HFF-Myc (cell line): Measurements from ENCODE around the gene GRM8.

ENCODE experiments used
- DNase-seq: peaks from one replicate; pipeline ENCODE4 v3.0.0-alpha.2; 2011; ENCODE audit warnings: low read depth; ENCODE audit errors: extremely low read depth
- H3K4me3 ChIP-seq: replicated peaks from 2 replicates; pipeline ENCODE4 v1.5.1; 2011; ENCODE audit warnings: low read depth, mild to moderate bottlenecking, control low read depth, low read length
- TF ChIP-seq, protein P1 (sequence below): IDR thresholded peaks from 2 replicates; pipeline ENCODE4 v1.5.1; 2012; ENCODE audit warnings: mild to moderate bottlenecking, low read depth, low read length, control low read depth; ENCODE audit errors: missing control alignments

Gene GRM8

DNA sequence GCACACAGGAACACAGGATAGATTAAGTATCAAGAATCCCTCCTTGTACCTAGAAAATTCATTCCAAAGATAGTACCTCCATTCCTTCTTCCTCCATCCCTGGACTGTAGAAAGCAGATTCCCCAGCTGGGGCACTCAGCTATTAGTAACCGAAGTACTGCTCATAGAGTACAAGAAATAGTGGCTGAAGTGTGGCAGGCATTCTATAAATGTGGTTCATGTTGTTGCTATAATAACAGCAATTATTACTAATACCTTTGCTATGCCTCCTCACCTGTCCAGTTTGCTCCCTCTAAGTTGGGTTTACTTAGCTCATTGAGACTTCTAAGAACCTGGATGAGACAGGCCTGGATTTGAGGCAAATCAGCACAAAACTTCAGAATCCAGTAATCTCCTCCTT lies 453.2 kb downstream of the GRM8 start:
- no peak overlapping the region for H3K4me3 ChIP-seq
- TF ChIP-seq, protein P1, sequence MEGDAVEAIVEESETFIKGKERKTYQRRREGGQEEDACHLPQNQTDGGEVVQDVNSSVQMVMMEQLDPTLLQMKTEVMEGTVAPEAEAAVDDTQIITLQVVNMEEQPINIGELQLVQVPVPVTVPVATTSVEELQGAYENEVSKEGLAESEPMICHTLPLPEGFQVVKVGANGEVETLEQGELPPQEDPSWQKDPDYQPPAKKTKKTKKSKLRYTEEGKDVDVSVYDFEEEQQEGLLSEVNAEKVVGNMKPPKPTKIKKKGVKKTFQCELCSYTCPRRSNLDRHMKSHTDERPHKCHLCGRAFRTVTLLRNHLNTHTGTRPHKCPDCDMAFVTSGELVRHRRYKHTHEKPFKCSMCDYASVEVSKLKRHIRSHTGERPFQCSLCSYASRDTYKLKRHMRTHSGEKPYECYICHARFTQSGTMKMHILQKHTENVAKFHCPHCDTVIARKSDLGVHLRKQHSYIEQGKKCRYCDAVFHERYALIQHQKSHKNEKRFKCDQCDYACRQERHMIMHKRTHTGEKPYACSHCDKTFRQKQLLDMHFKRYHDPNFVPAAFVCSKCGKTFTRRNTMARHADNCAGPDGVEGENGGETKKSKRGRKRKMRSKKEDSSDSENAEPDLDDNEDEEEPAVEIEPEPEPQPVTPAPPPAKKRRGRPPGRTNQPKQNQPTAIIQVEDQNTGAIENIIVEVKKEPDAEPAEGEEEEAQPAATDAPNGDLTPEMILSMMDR: no peak
- DNase-seq: no peak

DNA sequence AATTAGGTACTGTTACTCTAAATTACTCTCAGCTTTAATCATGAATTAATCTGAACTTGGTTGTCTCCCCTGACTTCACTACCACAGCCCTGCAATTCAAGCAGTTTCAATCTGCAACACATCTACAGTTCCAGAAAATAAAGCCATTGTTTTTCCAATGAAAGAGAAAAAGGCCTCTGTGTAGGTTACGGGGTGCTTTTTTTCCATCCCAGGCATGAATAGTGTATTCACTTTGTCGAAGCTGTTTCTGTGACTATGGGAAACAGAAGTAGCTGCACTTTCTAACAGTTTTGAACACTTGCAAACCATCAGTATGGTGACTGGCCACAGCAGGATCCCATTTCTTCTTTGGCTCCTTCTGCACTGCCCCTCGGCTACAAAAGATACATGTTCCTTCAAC lies 460.2 kb downstream of the GRM8 start:
- no peak overlapping the region for H3K4me3 ChIP-seq
- TF ChIP-seq, protein P1: no peak

DNA sequence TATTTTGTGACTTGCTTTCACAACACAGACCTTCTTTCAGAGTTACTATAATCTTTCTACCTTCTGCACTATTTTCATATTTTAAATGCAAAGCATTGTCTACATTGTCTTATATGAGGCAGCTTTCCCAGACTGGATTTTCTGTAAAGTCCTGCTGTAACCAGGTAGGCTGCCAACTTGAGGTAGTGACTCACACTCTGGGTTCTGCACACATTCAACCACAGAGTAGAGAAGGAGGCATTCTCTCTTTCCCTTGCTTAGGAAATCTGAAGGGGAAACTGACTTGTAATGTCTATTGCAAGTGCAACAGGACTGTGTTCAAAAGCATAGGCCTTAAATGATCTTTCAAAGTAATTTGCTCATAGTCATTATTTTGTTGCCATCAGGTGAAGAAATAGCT lies 461.4 kb downstream of the GRM8 start:
- no peak for DNase-seq
- TF ChIP-seq, protein P1: no peak
- H3K4me3 ChIP-seq: no peak overlapping the region

More for the DNA sequence above, 460.2 kb downstream of the GRM8 start:
- DNase-seq: no peak

DNA sequence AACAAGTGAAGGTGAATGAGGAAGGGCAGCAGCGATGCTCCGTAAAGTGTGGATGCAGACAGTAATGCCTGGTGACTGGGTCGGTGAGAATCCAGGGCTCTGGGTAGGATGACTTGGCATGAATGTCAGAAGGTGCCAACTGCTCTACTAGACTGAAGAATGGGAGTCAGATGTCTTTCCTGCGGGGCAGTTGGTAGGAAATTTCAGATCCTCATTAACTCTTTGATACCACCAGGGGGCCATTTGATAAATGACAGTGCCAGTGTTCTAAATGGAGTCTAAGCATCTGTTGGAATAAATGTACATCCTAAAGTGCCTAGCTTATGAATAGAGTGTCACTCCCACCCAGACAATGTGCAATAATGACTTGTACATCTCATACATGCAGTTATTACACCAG lies 462.0 kb downstream of the GRM8 start:
- TF ChIP-seq, protein P1: no peak
- H3K4me3 ChIP-seq: no peak overlapping the region
- no peak for DNase-seq

DNA sequence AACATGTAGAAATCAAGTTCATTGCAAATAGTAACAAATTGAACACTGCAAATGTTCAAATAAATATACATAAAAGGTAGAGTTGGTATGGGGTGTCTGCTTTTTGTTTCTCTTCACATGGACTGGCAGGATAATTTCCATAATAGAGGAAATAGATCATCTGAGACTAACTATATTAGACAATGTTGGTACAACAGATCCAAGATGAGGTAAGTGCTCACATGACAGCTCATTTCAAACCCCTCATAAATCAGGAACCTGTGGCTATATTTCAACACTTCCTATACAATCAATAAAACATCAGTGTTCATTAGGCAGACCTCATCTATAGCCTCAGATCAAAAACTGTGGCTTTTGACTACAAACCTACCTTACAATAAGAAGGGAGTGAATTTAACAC lies 469.1 kb downstream of the GRM8 start:
- no peak overlapping the region for H3K4me3 ChIP-seq
- TF ChIP-seq, protein P1: no peak
- DNase-seq: no peak

DNA sequence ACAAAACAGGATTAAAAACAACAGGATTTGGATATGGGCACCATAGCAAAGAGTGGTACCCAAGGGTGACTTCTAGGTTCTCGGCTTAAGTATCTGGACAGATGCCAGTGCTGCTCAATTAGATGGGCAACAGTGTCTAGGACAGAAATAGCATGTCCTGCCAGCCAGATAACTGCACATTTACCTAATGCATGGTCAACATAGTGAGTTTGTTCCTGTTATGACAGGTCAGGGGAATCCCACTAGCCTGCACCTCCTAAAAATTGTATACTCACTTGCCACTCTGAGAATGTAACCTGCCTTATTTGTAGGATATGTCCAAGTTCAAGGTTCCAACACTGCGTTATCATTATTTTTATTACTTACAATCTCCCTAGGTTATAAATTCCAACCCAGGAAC lies 471.7 kb downstream of the GRM8 start:
- H3K4me3 ChIP-seq: no peak overlapping the region
- no peak for DNase-seq
- TF ChIP-seq, protein P1: no peak

DNA sequence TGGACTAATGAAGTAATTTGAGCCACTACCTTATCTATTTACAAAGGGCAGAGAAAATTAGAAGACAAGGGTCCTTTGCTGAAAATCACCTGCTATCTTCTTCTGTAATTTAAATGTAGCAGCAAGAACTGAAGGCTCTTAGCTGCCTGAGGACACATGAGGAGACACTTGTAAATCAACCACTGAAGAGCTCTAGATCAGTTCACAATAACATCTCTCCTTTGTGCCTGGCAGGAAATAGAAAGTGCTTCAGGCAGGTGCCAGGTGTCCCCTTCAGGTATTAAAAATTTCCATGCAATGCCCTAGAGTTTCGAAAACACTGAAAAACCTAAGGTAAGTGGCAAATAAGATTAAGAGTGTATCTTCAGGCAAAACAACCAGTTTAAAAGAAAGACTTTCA lies 474.6 kb downstream of the GRM8 start:
- TF ChIP-seq, protein P1: no peak
- no peak overlapping the region for H3K4me3 ChIP-seq
- no peak for DNase-seq
